HCT116 (cell line): Measurements from ENCODE around the gene PTPN1. TPM values are rescaled to one million over a fixed set of nuclear protein-coding genes. Genes with fewer than 3 reads are reported as not detected.

Experiments
- ATAC-seq: fragments of 200-7000 bp; cut with Tn5 transposase; 2 replicates; pipeline ENCODE4 v1.9.1; 2020; ENCODE audit warnings: mild to moderate bottlenecking, moderate library complexity
- BruUV-seq: library from RNA; stranded (reverse); fragments of 400-500 nt; replicated peaks from 2 replicates; lab custom pipeline; 2021; lab: Mats Ljungman, UMichigan
- CTCF ChIA-PET: fragments of 300-600 bp; sonication (Branson Sonifier 250); formaldehyde crosslinking; loops from one replicate; lab custom pipeline; 2021; ENCODE audit warnings: antibody characterized with exemption; lab: Charles Lee
- POLR2A ChIA-PET: fragments of 300-600, 350-600 bp; sonication (Branson Sonifier 250); formaldehyde crosslinking; loops from one replicate; lab custom pipeline; 2021; ENCODE audit warnings: antibody characterized with exemption; lab: Charles Lee
- RAD21 ChIA-PET, 2 experiments: fragments of 300-600 bp; sonication (Branson Sonifier 250); formaldehyde crosslinking; loops; one replicate each; lab custom pipeline; 2023; ENCODE audit warnings: low total read pairs in 2 of 2; ENCODE audit not compliant: uncharacterized antibody in 2 of 2, unreplicated experiment in 2 of 2, low non-redundant PET in 1 of 2; lab: Charles Lee
- DNase-seq: peaks from one replicate; pipeline ENCODE4 v3.0.0-alpha.2; 2010; ENCODE audit warnings: low read depth, low spot score
- H2AFZ ChIP-seq: fragments of 200-600 bp; shearing (Covaris generic), sonication (generic); 2 replicates; pipeline ENCODE4 v1.6.1; 2017; ENCODE audit warnings: low read depth, mixed run types, mixed read lengths, antibody characterized with exemption, low read length; ENCODE audit not compliant: poor library complexity, severe bottlenecking
- H3K27ac ChIP-seq: 2 replicates; pipeline ENCODE4 v1.5.1; 2012; ENCODE audit warnings: low read depth, low read length
- H3K27me3 ChIP-seq: fragments of 200-600 bp; sonication (generic); 2 replicates; pipeline ENCODE4 v1.6.1; 2016; ENCODE audit warnings: mixed run types, low read length, mixed read lengths; ENCODE audit not compliant: insufficient read depth
- H3K36me3 ChIP-seq, 2 experiments: fragments of 200-500 bp in 1 of 2; fragments of 200-600 bp in 1 of 2; sonication (Bioruptor generic) in 1 of 2; sonication (generic) in 1 of 2; 2 replicates each; pipeline versions ENCODE4 v1.5.1 to v1.6.1; 2014 to 2016; ENCODE audit warnings: low read length in 2 of 2, inconsistent platforms in 1 of 2, mixed read lengths in 1 of 2, mixed run types in 1 of 2; ENCODE audit not compliant: insufficient read depth in 2 of 2, control insufficient read depth in 1 of 2
- H3K4me1 ChIP-seq, 2 experiments: fragments of 200-600 bp in 1 of 2; sonication (generic) in 1 of 2; 2 replicates each; pipeline versions ENCODE4 v1.5.1 to v1.6.1; 2012 to 2017; ENCODE audit warnings: low read length in 2 of 2, inconsistent platforms in 1 of 2, mild to moderate bottlenecking in 1 of 2, mixed read lengths in 1 of 2, mixed run types in 1 of 2, moderate library complexity in 1 of 2; ENCODE audit not compliant: insufficient read depth in 2 of 2, control insufficient read depth in 1 of 2
- H3K4me2 ChIP-seq: fragments of 200-600 bp; sonication (generic); 2 replicates; pipeline ENCODE4 v1.6.1; 2017; ENCODE audit warnings: mixed run types, low read length, mixed read lengths
- H3K4me3 ChIP-seq, 2 experiments: fragments of 200-600 bp in 1 of 2; sonication (generic) in 1 of 2; replicated peaks in 1 of 2; 2 replicates each; pipeline ENCODE4 v1.5.1; 2011 to 2016; ENCODE audit warnings: low read length in 2 of 2, control low read depth in 1 of 2, low read depth in 1 of 2, mild to moderate bottlenecking in 1 of 2, mixed read lengths in 1 of 2, mixed run types in 1 of 2
- H3K79me2 ChIP-seq: fragments of 200-600 bp; sonication (generic); 2 replicates; pipeline ENCODE4 v1.6.1; 2017; ENCODE audit warnings: mild to moderate bottlenecking, mixed run types, low read length, moderate library complexity, mixed read lengths; ENCODE audit not compliant: insufficient read depth
- H3K9ac ChIP-seq: fragments of 200-600 bp; sonication (generic); 2 replicates; pipeline ENCODE4 v1.6.1; 2016; ENCODE audit warnings: low read length, mixed read lengths
- H3K9me2 ChIP-seq: fragments of 200-600 bp; sonication (generic), shearing (Covaris generic); 2 replicates; pipeline ENCODE4 v1.6.1; 2017; ENCODE audit warnings: mixed run types, mild to moderate bottlenecking, moderate library complexity; ENCODE audit not compliant: insufficient read depth
- H3K9me3 ChIP-seq, 2 experiments: fragments of 200-500 bp in 1 of 2; fragments of 200-600 bp in 1 of 2; sonication (Bioruptor generic) in 1 of 2; sonication (generic) in 1 of 2; 2 replicates each; pipeline ENCODE4 v1.6.1; 2014 to 2017; ENCODE audit warnings: low read length in 2 of 2, mixed read lengths in 2 of 2, inconsistent platforms in 1 of 2, low read depth in 1 of 2, mild to moderate bottlenecking in 1 of 2, mixed run types in 1 of 2, moderate library complexity in 1 of 2; ENCODE audit not compliant: control insufficient read depth in 1 of 2, insufficient read depth in 1 of 2
- H4K20me1 ChIP-seq: fragments of 200-600 bp; sonication (generic), shearing (Covaris generic); 2 replicates; pipeline ENCODE4 v1.6.1; 2017; ENCODE audit warnings: mixed run types, mild to moderate bottlenecking, moderate library complexity; ENCODE audit not compliant: insufficient read depth
- ATF3 ChIP-seq: IDR thresholded peaks from 2 replicates; pipeline ENCODE4 v1.6.1; 2012
- CEBPB ChIP-seq: IDR thresholded peaks from 2 replicates; pipeline ENCODE4 v1.6.1; 2012; ENCODE audit warnings: low read depth
- CTCF ChIP-seq, 3 experiments: fragments of 200-600 bp in 1 of 3; sonication (generic) in 1 of 3; IDR thresholded peaks in 2 of 3; conservative IDR thresholded peaks in 1 of 3; 2 replicates each; pipeline ENCODE4 v1.5.1; 2012 to 2017; ENCODE audit warnings: low read depth in 2 of 3, low read length in 2 of 3, antibody characterized with exemption in 1 of 3, borderline replicate concordance in 1 of 3, control low read depth in 1 of 3, mild to moderate bottlenecking in 1 of 3, mixed read lengths in 1 of 3, mixed run types in 1 of 3, moderate library complexity in 1 of 3; ENCODE audit not compliant: insufficient read depth in 1 of 3
- ELF1 ChIP-seq: IDR thresholded peaks from 2 replicates; pipeline ENCODE4 v1.6.1; 2012; ENCODE audit warnings: low read depth, borderline replicate concordance
- EZH2 ChIP-seq: fragments of 200-600 bp; sonication (generic); IDR thresholded peaks from 2 replicates; pipeline ENCODE4 v1.6.1; 2017; ENCODE audit warnings: antibody characterized with exemption, mixed run types
- EZH2phosphoT487 ChIP-seq: fragments of 200-600 bp; IDR thresholded peaks from 2 replicates; pipeline ENCODE4 v1.6.1; 2018; ENCODE audit warnings: antibody characterized with exemption, borderline replicate concordance
- FOSL1 ChIP-seq: IDR thresholded peaks from 2 replicates; pipeline ENCODE4 v1.6.1; 2012; ENCODE audit warnings: low read depth
- JUND ChIP-seq: IDR thresholded peaks from 2 replicates; pipeline ENCODE4 v1.6.1; 2012
- POLR2AphosphoS5 ChIP-seq: IDR thresholded peaks from 2 replicates; pipeline ENCODE4 v1.6.1; 2011; ENCODE audit warnings: mild to moderate bottlenecking, low read depth, low read length, moderate library complexity
- REST ChIP-seq: IDR thresholded peaks from 2 replicates; pipeline ENCODE4 v1.6.1; 2012; ENCODE audit warnings: low read depth
- SIN3A ChIP-seq: IDR thresholded peaks from 2 replicates; pipeline ENCODE4 v1.6.1; 2012; ENCODE audit warnings: low read depth
- SP1 ChIP-seq: IDR thresholded peaks from 2 replicates; pipeline ENCODE4 v1.6.1; 2012; ENCODE audit warnings: low read depth
- SRF ChIP-seq: IDR thresholded peaks from 2 replicates; pipeline ENCODE4 v1.6.1; 2012; ENCODE audit warnings: low read depth
- YY1 ChIP-seq: IDR thresholded peaks from 2 replicates; pipeline ENCODE4 v1.6.1; 2011; ENCODE audit warnings: low read length, low read depth, moderate library complexity, mild to moderate bottlenecking; ENCODE audit not compliant: insufficient replicate concordance; ENCODE audit errors: extremely low read depth
- ZNF274 ChIP-seq: fragments of 200-500 bp; sonication (Bioruptor generic); IDR thresholded peaks from 2 replicates; pipeline ENCODE4 v1.6.1; 2014; ENCODE audit warnings: mild to moderate bottlenecking, low read depth, low read length, inconsistent platforms
- intact Hi-C: fragments of 100-400 bp; cut with micrococcal nuclease; formaldehyde crosslinking; loops from 2 replicates; pipeline ENCODE4 v1.10.0; 2022
- total RNA-seq: library from RNA; stranded (reverse); gene quantifications from one replicate; pipeline ENCODE4 v1.2.1, GENCODE V29; 2021; ENCODE audit not compliant: unreplicated experiment

The PTPN1 gene
- total RNA-seq, 1 experiment from 2014 or later, result 47.5 TPM

GRCh38 chr20:50579511-50579910, 69.3 kb downstream of the PTPN1 start:
- no peaks in the 10 kb centered on the region for H3K9me3 ChIP-seq
- H3K27ac ChIP-seq, result no peak overlapping the region
- H3K9me2 ChIP-seq, result no peaks in the 10 kb centered on the region
- DNase-seq, result no peak
- ChIA-PET RAD21 (no interaction called here), CTCF (interaction anchor here (0.6 to 2.4 kb wide), 7 partner anchors 8 to 394 kb away, joined by 3 to 7 read pairs (median 3); no protein-coding TSS in a partner anchor), POLR2A (no interaction called here)
- no peak for TF ChIP-seq YY1
- TF ChIP-seq EZH2phosphoT487, result no peak
- no peak for TF ChIP-seq ELF1
- no peak for TF ChIP-seq REST
- TF ChIP-seq POLR2AphosphoS5, result no peak
- no peak for TF ChIP-seq SRF
- TF ChIP-seq ATF3, result no peak
- TF ChIP-seq CTCF (IDR thresholded peaks at IDR 0.05 in 2 of 3, conservative IDR thresholded peaks at IDR 0.05 in 1 of 3; ENCODE audit: borderline replicate concordance in 1 of 3, insufficient read depth in 1 of 3, low read depth in 2 of 3, low read length in 2 of 3), result no peak
- TF ChIP-seq SP1, result no peak
- TF ChIP-seq EZH2, result no peak
- no peak for TF ChIP-seq SIN3A
- TF ChIP-seq CEBPB, result no peak
- TF ChIP-seq FOSL1, result no peak
- no peak for TF ChIP-seq JUND
- TF ChIP-seq ZNF274, result no peak
- H3K27me3 ChIP-seq, result no peaks in the 10 kb centered on the region
- no peak overlapping the region for H3K4me2 ChIP-seq
- H3K4me3 ChIP-seq, result no peak overlapping the region
- H3K79me2 ChIP-seq, result peaks cover 15% of the 10 kb centered on the region; the same call in 1 of the 2 replicates
- BruUV-seq, result no TSS peak
- no peak for ATAC-seq
- intact Hi-C loops, result loop anchor here (5.0 to 10.0 kb wide), 3 partner anchors 102 to 605 kb away; no protein-coding TSS in a partner anchor
- H2AFZ ChIP-seq, result no peak overlapping the region
- no peak overlapping the region for H3K9ac ChIP-seq
- H4K20me1 ChIP-seq, result no peaks in the 10 kb centered on the region
- H3K36me3 ChIP-seq, result peaks cover 39 to 80% of the 10 kb centered on the region in 2 experiments
- peaks cover 2 to 7% of the 10 kb centered on the region in 2 experiments; a peak in 2 of 4 replicates for H3K4me1 ChIP-seq
